HUES48 (cell line): ENCODE data around the gene HABP2.

Source experiments
- H3K27ac ChIP-seq: one replicate; pipeline ENCODE4 v1.7.0; 2013; ENCODE audit warnings: low read depth, low read length, inconsistent platforms
- H3K27me3 ChIP-seq: 2 replicates; pipeline ENCODE4 v1.6.1; 2013; ENCODE audit warnings: mild to moderate bottlenecking, low read length; ENCODE audit not compliant: control insufficient read depth, insufficient read depth
- H3K36me3 ChIP-seq: 2 replicates; pipeline ENCODE4 v1.6.1; 2013; ENCODE audit warnings: low read length; ENCODE audit not compliant: control insufficient read depth, insufficient read depth
- H3K4me1 ChIP-seq: 2 replicates; pipeline ENCODE4 v1.6.1; 2013; ENCODE audit warnings: mild to moderate bottlenecking, low read length; ENCODE audit not compliant: control insufficient read depth, insufficient read depth
- H3K4me3 ChIP-seq: 2 replicates; pipeline ENCODE4 v1.5.1; 2013; ENCODE audit warnings: mild to moderate bottlenecking, low read depth, low read length
- H3K9ac ChIP-seq: 2 replicates; pipeline ENCODE4 v1.6.1; 2013; ENCODE audit warnings: mild to moderate bottlenecking, low read depth, low read length, moderate library complexity
- H3K9me3 ChIP-seq: 2 replicates; pipeline ENCODE4 v1.6.1; 2013; ENCODE audit warnings: low read length; ENCODE audit not compliant: control insufficient read depth, insufficient read depth

The HABP2 gene

GRCh38 chr10:113552701-113553100, at the start of gene HABP2:
TSS of gene HABP2 (plus strand) at chr10:113553053. CDS start at chr10:113553122, 69 bp downstream.
- Histone ChIP-seq H3K36me3 (no peaks in the 10 kb centered on the region), H3K9ac (no peak within 1 kb of the TSS), H3K4me1 (peaks cover 11% of the 10 kb centered on the region), H3K4me3 (no peak within 1 kb of the TSS), H3K27ac (peak within 1 kb of the TSS; percentile 9), H3K27me3 (peaks cover 86% of the 10 kb centered on the region), H3K9me3 (no peaks in the 10 kb centered on the region)

DNA sequence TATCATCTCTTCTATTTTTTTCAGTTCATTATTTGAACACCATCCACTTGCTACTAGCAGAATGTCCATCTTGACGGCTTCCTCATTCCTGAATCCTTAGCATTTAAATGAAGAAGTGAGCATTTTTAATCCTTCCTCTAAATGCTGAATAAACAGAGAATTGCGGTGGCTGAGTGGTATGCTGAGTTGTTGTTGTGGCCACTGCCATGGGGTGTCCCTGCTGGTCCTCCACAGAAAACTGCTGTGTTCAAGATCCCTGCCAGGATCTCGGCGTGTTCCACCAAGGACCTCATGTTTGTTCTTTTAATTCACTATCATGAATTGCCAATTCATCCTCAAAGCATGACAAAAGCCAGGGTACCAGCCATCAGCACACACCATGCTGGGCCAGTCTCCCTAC, 48.9 kb upstream of the HABP2 start:
- no peaks in the 10 kb centered on the region for H3K27me3 ChIP-seq
- no peaks in the 10 kb centered on the region for H3K4me1 ChIP-seq
- no peak overlapping the region for H3K9ac ChIP-seq
- no peak overlapping the region for H3K4me3 ChIP-seq
- no peaks in the 10 kb centered on the region; the same call in 1 of the 2 replicates for H3K9me3 ChIP-seq
- no peaks in the 10 kb centered on the region for H3K36me3 ChIP-seq
- H3K27ac ChIP-seq: no peak overlapping the region

- Histone ChIP-seq H3K4me1 (no peaks in the 10 kb centered on the region), H3K4me3 (no peak overlapping the region), H3K9ac (no peak overlapping the region), H3K9me3 (no peaks in the 10 kb centered on the region; the same call in 1 of the 2 replicates), H3K36me3 (no peaks in the 10 kb centered on the region), H3K27me3 (no peaks in the 10 kb centered on the region), H3K27ac (no peak overlapping the region)
Observed at GRCh38 chr10:113504423-113504822, 48.4 kb upstream of the HABP2 start.

DNA sequence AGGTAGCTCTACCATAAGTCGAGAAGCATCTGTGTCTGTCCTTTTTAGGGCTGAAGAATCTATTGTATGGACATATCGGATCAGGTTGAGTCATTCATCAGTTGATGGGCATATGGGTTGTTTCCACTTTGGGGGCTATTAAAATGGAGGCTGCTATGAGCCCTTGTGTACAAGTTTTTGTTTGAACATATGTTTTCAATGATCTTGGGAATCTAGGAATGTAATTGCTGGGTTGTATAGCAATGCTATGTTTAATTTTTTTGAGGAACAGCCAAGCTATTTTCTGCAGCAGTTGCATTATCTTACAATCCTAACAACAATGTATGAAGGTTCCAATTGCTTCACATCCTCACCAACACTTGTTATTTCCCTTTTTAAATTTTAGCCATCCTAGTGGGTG, 46.4 kb upstream of the HABP2 start:
- Histone ChIP-seq H3K27ac (no peak overlapping the region), H3K9ac (no peak overlapping the region), H3K4me3 (no peak overlapping the region), H3K27me3 (no peaks in the 10 kb centered on the region), H3K4me1 (no peaks in the 10 kb centered on the region), H3K36me3 (no peaks in the 10 kb centered on the region), H3K9me3 (peaks cover 2% of the 10 kb centered on the region)

DNA sequence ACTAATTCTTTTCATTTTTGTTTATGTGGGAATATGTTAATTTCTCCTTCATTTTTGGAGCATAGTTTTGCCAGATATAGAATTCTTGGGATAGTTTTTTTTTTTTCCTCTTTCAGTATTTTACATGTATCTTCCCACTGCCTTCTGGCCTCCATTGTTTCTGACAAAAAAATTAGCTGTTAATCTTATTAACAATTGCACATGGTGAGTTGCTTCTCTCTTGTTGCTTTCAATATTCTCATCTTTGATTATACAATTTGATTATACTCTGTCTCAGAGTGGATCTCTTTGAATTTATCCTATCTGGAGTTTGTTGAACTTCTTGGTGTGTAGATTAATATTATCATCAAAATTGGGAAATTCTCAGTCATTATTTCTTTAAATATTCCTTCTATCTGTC, 41.4 kb upstream of the HABP2 start:
- Histone ChIP-seq H3K27me3 (no peaks in the 10 kb centered on the region), H3K27ac (no peak overlapping the region), H3K36me3 (no peaks in the 10 kb centered on the region), H3K9ac (no peak overlapping the region), H3K4me1 (no peaks in the 10 kb centered on the region), H3K4me3 (no peak overlapping the region), H3K9me3 (peaks cover 3% of the 10 kb centered on the region)

- H3K4me1 ChIP-seq: no peaks in the 10 kb centered on the region
- H3K27ac ChIP-seq: no peak overlapping the region
- no peaks in the 10 kb centered on the region for H3K36me3 ChIP-seq
- H3K4me3 ChIP-seq: no peak overlapping the region
- peaks cover 3% of the 10 kb centered on the region for H3K9me3 ChIP-seq
- no peaks in the 10 kb centered on the region for H3K27me3 ChIP-seq
- no peak overlapping the region for H3K9ac ChIP-seq
Observed at GRCh38 chr10:113515161-113515560, 37.7 kb upstream of the HABP2 start.

DNA sequence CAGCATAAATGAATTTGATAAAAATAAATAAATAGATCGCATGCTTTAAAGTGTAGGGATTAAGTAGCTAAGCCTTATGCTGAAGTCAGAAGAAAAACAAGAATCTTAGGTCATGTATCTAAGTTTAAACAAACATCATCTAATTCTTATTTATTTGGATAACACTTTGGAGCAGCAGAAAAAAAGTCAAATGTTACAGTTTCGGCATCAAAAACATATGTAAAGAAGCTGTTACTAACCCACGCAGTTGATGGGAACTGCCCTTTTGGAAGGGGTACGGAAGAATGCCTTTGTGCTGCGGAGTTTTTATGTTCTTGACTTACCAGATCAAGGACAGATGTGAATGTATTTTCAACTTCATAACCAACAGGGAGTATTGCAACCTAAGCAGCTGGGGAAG, 37.3 kb upstream of the HABP2 start:
- no peaks in the 10 kb centered on the region for H3K4me1 ChIP-seq
- no peak overlapping the region for H3K9ac ChIP-seq
- H3K4me3 ChIP-seq: no peak overlapping the region
- peaks cover 3% of the 10 kb centered on the region for H3K9me3 ChIP-seq
- H3K36me3 ChIP-seq: no peaks in the 10 kb centered on the region
- H3K27me3 ChIP-seq: no peaks in the 10 kb centered on the region
- H3K27ac ChIP-seq: no peak overlapping the region

DNA sequence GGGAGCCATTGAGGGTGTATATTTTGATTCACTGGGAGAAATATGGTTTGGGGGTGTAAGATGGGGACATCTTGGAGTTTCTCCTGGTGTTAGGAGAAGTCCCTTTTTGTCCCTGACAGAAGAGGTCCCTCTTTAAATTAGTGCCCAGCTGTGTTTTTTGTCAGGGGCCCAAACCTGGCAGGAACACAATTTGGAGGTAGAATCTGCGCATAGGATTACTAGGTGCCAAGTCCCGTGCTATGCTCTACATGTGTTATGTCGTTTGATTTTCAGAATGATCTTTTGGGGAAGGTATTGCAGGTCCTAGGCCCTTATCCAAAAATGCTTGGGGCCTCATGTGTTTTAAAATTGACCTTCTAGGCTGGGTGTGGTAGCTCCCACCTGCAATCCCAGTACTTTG, 36.8 kb upstream of the HABP2 start:
- H3K27ac ChIP-seq: no peak overlapping the region
- no peaks in the 10 kb centered on the region for H3K4me1 ChIP-seq
- H3K4me3 ChIP-seq: no peak overlapping the region
- H3K9ac ChIP-seq: no peak overlapping the region
- no peaks in the 10 kb centered on the region for H3K27me3 ChIP-seq
- no peaks in the 10 kb centered on the region for H3K36me3 ChIP-seq
- peaks cover 3% of the 10 kb centered on the region for H3K9me3 ChIP-seq

DNA sequence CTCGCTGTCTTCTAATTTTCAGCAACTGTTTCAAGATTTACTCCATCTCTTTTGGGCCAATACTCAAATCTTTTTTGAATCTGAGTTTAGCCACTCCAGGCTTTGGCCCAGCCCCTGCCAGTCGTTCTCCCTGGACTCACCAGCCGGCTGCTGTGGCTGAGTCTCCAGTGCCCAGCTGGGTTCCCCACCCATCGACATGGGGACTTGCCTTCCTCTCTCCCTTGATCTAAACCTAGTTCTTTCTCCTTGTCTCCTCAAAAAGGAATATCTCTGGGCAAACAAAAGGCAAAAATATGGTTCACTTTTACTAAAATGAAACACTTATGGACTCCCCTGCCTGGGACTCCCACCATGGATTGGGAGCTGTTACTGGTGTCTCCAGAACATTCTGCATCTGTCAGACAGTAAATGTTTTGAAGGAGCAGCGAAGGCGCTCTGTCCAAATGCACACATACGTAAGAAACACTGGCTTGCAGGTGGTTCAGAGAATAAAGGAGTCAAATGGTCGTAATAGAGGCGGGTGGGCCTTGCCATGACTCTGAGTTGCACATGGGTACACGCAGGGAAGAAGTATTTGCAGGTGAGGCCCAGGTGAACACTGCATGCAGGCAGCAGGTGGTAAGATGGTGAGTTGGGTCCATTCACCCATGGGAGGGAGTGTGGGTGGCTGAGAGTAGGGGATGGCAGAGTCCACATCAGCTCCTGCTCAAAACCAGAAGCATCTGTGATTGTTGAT, 35.5 kb upstream of the HABP2 start:
- Histone ChIP-seq H3K9me3 (no peaks in the 10 kb centered on the region), H3K9ac (no peak overlapping the region), H3K27me3 (no peaks in the 10 kb centered on the region), H3K4me3 (no peak overlapping the region), H3K27ac (no peak overlapping the region), H3K4me1 (no peaks in the 10 kb centered on the region), H3K36me3 (no peaks in the 10 kb centered on the region)

DNA sequence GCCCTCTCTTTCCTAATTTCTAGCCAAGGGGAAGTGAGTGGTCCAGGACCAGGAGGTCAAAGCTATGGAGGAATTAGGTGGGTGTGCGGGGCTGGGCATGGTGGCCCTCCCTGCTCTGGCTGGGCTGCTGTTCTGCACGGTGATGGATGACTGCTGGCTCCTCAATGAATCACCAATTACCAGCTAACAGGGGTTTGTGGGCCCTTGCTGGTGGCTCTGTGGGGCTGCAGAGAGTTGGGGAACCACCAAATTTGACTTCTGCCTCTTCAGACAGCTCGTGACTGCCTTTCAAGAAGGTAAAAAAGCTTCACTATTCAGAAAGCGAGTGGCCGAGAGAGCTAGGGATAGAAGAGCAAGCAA, 35.0 kb upstream of the HABP2 start:
- Histone ChIP-seq H3K9me3 (no peaks in the 10 kb centered on the region), H3K36me3 (no peaks in the 10 kb centered on the region), H3K4me3 (no peak overlapping the region), H3K9ac (no peak overlapping the region), H3K4me1 (no peaks in the 10 kb centered on the region), H3K27ac (no peak overlapping the region), H3K27me3 (no peaks in the 10 kb centered on the region)

GRCh38 chr10:113518415-113518814, 34.4 kb upstream of the HABP2 start:
- Histone ChIP-seq H3K9me3 (no peaks in the 10 kb centered on the region), H3K27ac (no peak overlapping the region), H3K4me1 (no peaks in the 10 kb centered on the region), H3K9ac (no peak overlapping the region), H3K36me3 (no peaks in the 10 kb centered on the region), H3K4me3 (no peak overlapping the region), H3K27me3 (no peaks in the 10 kb centered on the region)
